HFFc6 (cell line): ENCODE measurements around the gene NOC4L. TPM values are rescaled to one million over a fixed set of nuclear protein-coding genes. Genes with fewer than 3 reads are reported as not detected.

Experiments
- DNase-seq: peaks from one replicate; pipeline ENCODE4 v3.0.0-alpha.2; 2018
- H3K27ac Mint-ChIP-seq: 2 replicates; pipeline ENCODE4 v1.8.0; 2020; ENCODE audit warnings: mild to moderate bottlenecking, mixed read lengths
- H3K27me3 Mint-ChIP-seq: 2 replicates; pipeline ENCODE4 v1.8.0; 2021; ENCODE audit warnings: mild to moderate bottlenecking, moderate library complexity, mixed read lengths; ENCODE audit not compliant: insufficient read depth
- H3K36me3 Mint-ChIP-seq: 2 replicates; pipeline ENCODE4 v1.8.0; 2021; ENCODE audit warnings: low read depth, mixed read lengths
- H3K4me1 Mint-ChIP-seq: 2 replicates; pipeline ENCODE4 v1.8.0; 2020; ENCODE audit warnings: low read depth, mixed read lengths
- H3K4me3 Mint-ChIP-seq: 2 replicates; pipeline ENCODE4 v1.8.0; 2020; ENCODE audit warnings: mild to moderate bottlenecking, moderate library complexity, mixed read lengths
- H3K9me3 Mint-ChIP-seq: 2 replicates; pipeline ENCODE4 v1.8.0; 2020; ENCODE audit warnings: mild to moderate bottlenecking, mixed read lengths
- CTCF ChIP-seq: fragments of 200-600 bp; sonication (generic); IDR thresholded peaks from 2 replicates; pipeline ENCODE4 v1.5.0; 2021; ENCODE audit warnings: antibody characterized with exemption, mild to moderate bottlenecking
- total RNA-seq, 6 experiments: library from RNA; stranded (reverse); fragmentation: NEBNext Ultra II Directional; extraction: Animal tissue kit (Norgen Biotek cat#: 25700); gene quantifications; 2 replicates in 1 of 6; 3 replicates in 5 of 6; pipeline ENCODE4 v1.2.3, GENCODE V29; 2021

The NOC4L gene
- total RNA-seq, 6 experiments from 2014 or later, result 25.8 to 33.5 (median 31.3) TPM

- TF ChIP-seq CTCF, result no peak
- DNase-seq, result no peak
- H3K9me3 Mint-ChIP-seq, result peaks cover 4% of the 10 kb centered on the region; the same call in 1 of the 2 replicates
- H3K27ac Mint-ChIP-seq, result no peak overlapping the region
- H3K4me3 Mint-ChIP-seq, result no peak overlapping the region
- H3K27me3 Mint-ChIP-seq, result no peaks in the 10 kb centered on the region; the same call in 1 of the 2 replicates
- H3K36me3 Mint-ChIP-seq, result no peaks in the 10 kb centered on the region
- H3K4me1 Mint-ChIP-seq, result no peaks in the 10 kb centered on the region
Observed at GRCh38 chr12:132158677-132159554, 14.7 kb downstream of the NOC4L start.

- Mint-ChIP-seq H3K36me3 (no peaks in the 10 kb centered on the region), H3K27me3 (no peaks in the 10 kb centered on the region; the same call in 1 of the 2 replicates), H3K4me1 (no peaks in the 10 kb centered on the region), H3K27ac (no peak overlapping the region), H3K4me3 (no peak overlapping the region), H3K9me3 (peaks cover 4% of the 10 kb centered on the region; the same call in 1 of the 2 replicates)
- no peak for TF ChIP-seq CTCF
- no peak for DNase-seq
Observed at GRCh38 chr12:132159555-132160003, 15.3 kb downstream of the NOC4L start.

GRCh38 chr12:132160016-132160415, 15.8 kb downstream of the NOC4L start:
- no peak for DNase-seq
- no peaks in the 10 kb centered on the region for H3K4me1 Mint-ChIP-seq
- no peak overlapping the region for H3K4me3 Mint-ChIP-seq
- no peak for TF ChIP-seq CTCF
- no peaks in the 10 kb centered on the region; the same call in 1 of the 2 replicates for H3K27me3 Mint-ChIP-seq
- peaks cover 4% of the 10 kb centered on the region; the same call in 1 of the 2 replicates for H3K9me3 Mint-ChIP-seq
- H3K36me3 Mint-ChIP-seq, result no peaks in the 10 kb centered on the region
- no peak overlapping the region for H3K27ac Mint-ChIP-seq

- H3K36me3 Mint-ChIP-seq, result no peaks in the 10 kb centered on the region
- H3K27me3 Mint-ChIP-seq, result no peaks in the 10 kb centered on the region; the same call in 1 of the 2 replicates
- H3K9me3 Mint-ChIP-seq, result peaks cover 4% of the 10 kb centered on the region; the same call in 1 of the 2 replicates
- no peak overlapping the region for H3K4me3 Mint-ChIP-seq
- H3K27ac Mint-ChIP-seq, result no peak overlapping the region
- TF ChIP-seq CTCF, result no peak
- DNase-seq, result no peak
- no peaks in the 10 kb centered on the region for H3K4me1 Mint-ChIP-seq
Observed at GRCh38 chr12:132160601-132161035, 16.4 kb downstream of the NOC4L start.

- H3K27ac Mint-ChIP-seq, result no peak overlapping the region
Observed at GRCh38 chr12:132161036-132161781, 17.0 kb downstream of the NOC4L start.

More at GRCh38 chr12:132161036-132161781, 17.0 kb downstream of the NOC4L start:
- Mint-ChIP-seq H3K27me3 (no peaks in the 10 kb centered on the region; the same call in 1 of the 2 replicates), H3K4me1 (no peaks in the 10 kb centered on the region), H3K4me3 (no peak overlapping the region), H3K36me3 (no peaks in the 10 kb centered on the region), H3K9me3 (peaks cover 4% of the 10 kb centered on the region; the same call in 1 of the 2 replicates)
- TF ChIP-seq CTCF, result no peak
- DNase-seq, result no peak
